Activated naive CD8-positive, alpha-beta T cell treated with anti-CD3 and anti-CD28 coated beads, Interleukin-2, amount 50 U/mL, for 24 hours (primary cell): Measurements from ENCODE around the gene KIF2A.

Source experiments
- ATAC-seq: fragments of 150-1000 bp; cut with Tn5 transposase; one replicate; pipeline ENCODE4 v1.10.0; 2021
- DNase-seq: peaks from one replicate; pipeline ENCODE4 v3.0.0; 2021
- H3K27ac Mint-ChIP-seq: one replicate; pipeline ENCODE4 v1.8.0; 2021; ENCODE audit warnings: mild to moderate bottlenecking, mixed read lengths
- H3K27me3 Mint-ChIP-seq: one replicate; pipeline ENCODE4 v1.8.0; 2021; ENCODE audit warnings: mixed read lengths
- H3K36me3 Mint-ChIP-seq: one replicate; pipeline ENCODE4 v1.8.0; 2021; ENCODE audit warnings: low read depth, mixed read lengths
- H3K4me1 Mint-ChIP-seq: one replicate; pipeline ENCODE4 v1.8.0; 2021; ENCODE audit warnings: mixed read lengths
- H3K4me3 Mint-ChIP-seq: one replicate; pipeline ENCODE4 v1.8.0; 2021; ENCODE audit warnings: mild to moderate bottlenecking, moderate library complexity, mixed read lengths
- H3K9me3 Mint-ChIP-seq: one replicate; pipeline ENCODE4 v1.8.0; 2021; ENCODE audit warnings: mixed read lengths

Gene KIF2A

DNA sequence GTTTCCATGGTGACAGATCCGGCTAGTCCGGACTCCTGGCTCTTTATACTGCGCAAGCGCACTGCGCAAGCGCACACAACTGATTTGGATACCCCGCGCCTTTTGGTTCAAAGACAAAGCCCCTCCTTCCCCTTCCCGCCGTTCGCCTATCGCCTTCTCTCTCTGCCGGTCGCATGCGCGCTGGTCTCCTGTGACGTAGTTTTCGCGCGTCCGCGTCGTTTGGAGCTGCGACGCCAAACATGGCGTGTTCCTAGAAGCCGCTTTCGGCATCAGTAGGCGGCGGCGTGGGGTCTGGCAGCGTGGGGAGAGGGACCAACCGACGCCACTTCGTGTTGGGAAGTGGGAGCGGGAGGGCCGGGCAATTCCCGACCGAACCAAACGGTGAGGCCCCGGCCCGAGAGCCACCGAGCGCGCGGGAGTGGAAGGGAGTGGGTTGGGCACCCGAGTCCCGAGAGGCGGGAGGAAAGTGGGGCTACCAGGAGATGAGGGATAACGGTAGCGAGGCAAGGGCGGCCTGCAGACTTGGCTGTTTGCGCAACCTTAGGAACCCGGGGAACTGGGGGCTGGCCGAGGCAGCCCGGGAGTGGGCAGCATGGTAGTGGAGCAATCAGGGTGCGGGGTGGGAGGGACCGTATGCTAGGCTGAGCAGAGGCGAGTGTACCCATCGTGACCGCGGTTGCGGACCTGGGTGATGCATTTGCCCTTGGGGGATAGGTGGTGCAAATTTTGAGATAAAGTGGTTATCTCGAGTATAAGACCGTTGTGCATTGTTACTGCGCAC is 106.7 kb downstream of the KIF2A start, which contains the start of gene IPO11:
TSS of gene IPO11 (plus strand) at position 215 of the 781 bp plus-strand sequence. CDS start 24,517 bp downstream, outside the sequence.
- ATAC-seq (peak; percentile 96), DNase-seq (peak; percentile 99)
- H3K4me1 Mint-ChIP-seq = peaks cover 30% of the 10 kb centered on the region
- H3K9me3 Mint-ChIP-seq = no peaks in the 10 kb centered on the region
- peak within 1 kb of the TSS; percentile 96 for H3K27ac Mint-ChIP-seq
- peaks cover 11% of the 10 kb centered on the region for H3K36me3 Mint-ChIP-seq
- peak within 1 kb of the TSS; percentile 86 for H3K4me3 Mint-ChIP-seq
- peaks cover 3% of the 10 kb centered on the region for H3K27me3 Mint-ChIP-seq

DNA sequence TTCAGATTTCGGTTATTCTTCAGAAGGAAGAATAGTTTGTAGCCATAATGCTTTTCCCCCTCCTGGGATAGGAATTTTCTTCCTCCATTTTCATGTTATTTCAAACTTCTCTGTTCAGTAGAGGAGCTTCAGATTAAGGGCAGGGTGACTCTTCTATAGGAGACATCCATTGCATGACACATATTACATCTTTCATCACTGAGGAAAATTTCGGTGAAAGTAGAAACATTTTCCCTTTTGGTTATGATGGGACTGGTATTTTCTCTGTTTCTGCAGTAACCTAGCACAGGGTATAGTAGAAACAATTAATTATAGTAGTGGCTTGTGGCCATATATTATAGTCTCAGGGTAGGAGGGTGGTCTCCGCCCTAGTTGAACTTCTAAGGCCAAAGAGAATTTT is 107.7 kb downstream of the KIF2A start:
- Mint-ChIP-seq H3K27me3 (peaks cover 3% of the 10 kb centered on the region), H3K4me1 (peaks cover 30% of the 10 kb centered on the region), H3K27ac (peak overlapping the region; percentile 96), H3K36me3 (peaks cover 15% of the 10 kb centered on the region), H3K9me3 (no peaks in the 10 kb centered on the region), H3K4me3 (peak overlapping the region; percentile 86)
- DNase-seq = no peak
- ATAC-seq = no peak

DNA sequence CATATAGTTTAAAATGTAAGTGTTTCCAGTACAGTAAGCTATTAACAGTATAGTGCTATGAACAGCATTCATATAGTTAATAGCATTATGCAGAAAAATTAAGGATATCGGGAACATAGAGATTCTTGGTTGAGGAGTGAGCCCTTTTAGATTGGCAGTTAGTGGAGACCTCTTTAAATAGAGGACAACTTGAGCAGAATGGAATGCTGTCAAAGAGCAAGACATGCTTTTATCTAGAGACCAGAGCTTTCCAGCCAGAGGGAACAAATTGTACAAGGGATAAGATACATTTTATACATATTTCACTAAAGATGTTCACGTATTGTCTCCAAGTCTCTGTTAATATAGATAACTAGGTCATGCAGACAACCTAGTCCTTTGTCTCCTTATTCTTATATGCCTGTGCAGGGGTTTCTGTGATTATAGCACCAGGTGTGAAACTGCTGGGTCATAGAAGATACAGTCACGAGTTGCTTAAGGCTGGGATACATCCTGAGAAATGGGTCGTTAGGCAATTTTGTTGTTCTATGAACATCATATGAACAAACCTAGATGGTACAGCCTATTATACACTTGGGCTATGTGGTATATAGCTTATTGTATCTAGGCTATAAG is 112.6 kb downstream of the KIF2A start:
- no peak for ATAC-seq

DNA sequence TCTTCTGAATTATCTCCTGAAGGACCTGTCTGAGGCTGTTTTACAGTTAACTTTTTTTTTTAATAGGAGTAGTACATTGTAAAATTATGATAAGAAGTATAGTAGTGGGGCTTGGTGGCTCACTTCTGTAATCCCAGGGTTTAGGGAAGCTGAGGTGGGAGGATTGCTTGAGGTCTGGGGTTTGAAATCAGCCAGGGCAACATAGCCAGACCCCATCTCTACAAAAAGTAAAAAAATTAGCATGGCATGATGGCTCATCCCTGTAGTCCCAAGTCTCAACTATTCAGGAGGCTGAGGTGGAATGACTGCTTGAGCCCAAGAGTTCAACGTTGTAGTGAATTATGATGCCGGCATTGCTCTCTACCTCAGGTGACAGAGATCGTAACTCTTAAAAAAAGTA is 113.6 kb downstream of the KIF2A start:
- H3K4me1 Mint-ChIP-seq = peaks cover 9% of the 10 kb centered on the region
- H3K36me3 Mint-ChIP-seq = peaks cover 12% of the 10 kb centered on the region
- no peak overlapping the region for H3K27ac Mint-ChIP-seq
- no peaks in the 10 kb centered on the region for H3K27me3 Mint-ChIP-seq
- no peak overlapping the region for H3K4me3 Mint-ChIP-seq
- no peak for DNase-seq
- ATAC-seq = no peak
- no peaks in the 10 kb centered on the region for H3K9me3 Mint-ChIP-seq

More for the DNA sequence above, 112.6 kb downstream of the KIF2A start:
- DNase-seq = no peak
- Mint-ChIP-seq H3K27me3 (no peaks in the 10 kb centered on the region), H3K27ac (no peak overlapping the region), H3K4me1 (peaks cover 19% of the 10 kb centered on the region), H3K4me3 (no peak overlapping the region), H3K36me3 (peaks cover 11% of the 10 kb centered on the region), H3K9me3 (no peaks in the 10 kb centered on the region)

DNA sequence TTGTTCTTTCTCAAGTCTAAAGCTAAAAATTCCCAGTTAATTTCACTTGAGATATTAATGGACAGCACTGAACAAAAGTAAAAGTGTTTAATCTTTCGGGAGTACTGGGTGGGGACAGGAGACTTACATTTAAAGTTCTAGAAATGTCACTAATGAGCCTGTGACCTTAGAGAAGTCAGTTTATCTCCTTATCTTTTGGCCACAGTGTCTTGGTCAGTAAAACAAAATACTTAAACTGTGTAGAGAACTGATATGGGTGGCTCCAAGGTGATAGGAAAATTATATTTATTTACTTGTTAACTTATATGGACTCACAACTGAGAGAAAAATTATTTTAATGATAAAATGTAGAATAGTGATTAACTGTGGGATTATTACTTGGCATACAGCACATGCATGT is 115.4 kb downstream of the KIF2A start:
- Mint-ChIP-seq H3K36me3 (peaks cover 17% of the 10 kb centered on the region), H3K4me1 (peaks cover 4% of the 10 kb centered on the region), H3K27ac (no peak overlapping the region), H3K9me3 (no peaks in the 10 kb centered on the region), H3K27me3 (no peaks in the 10 kb centered on the region), H3K4me3 (no peak overlapping the region)
- ATAC-seq (no peak), DNase-seq (no peak)

DNA sequence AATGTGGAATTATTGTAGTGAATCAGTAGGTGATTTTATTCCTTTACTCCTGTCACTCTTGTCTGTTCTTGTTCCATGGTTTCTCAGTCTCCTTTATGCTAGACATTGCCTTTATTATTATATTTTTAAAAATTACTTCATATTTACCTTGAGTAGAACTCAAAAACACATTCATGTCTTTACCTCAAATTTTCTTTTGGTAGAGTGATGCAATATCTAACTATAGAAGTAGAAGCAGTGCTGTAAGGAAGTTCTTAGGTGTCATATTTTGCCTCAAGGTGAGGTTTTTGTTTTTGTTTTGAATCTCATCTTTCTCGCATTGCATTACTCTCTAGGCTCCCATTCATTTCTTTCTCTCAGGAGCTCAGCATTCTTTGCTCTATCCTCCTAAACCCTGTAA is 118.8 kb downstream of the KIF2A start:
- Mint-ChIP-seq H3K4me1 (peaks cover 3% of the 10 kb centered on the region), H3K9me3 (no peaks in the 10 kb centered on the region), H3K27ac (no peak overlapping the region), H3K36me3 (peaks cover 7% of the 10 kb centered on the region), H3K4me3 (no peak overlapping the region), H3K27me3 (no peaks in the 10 kb centered on the region)
- no peak for DNase-seq
- no peak for ATAC-seq

DNA sequence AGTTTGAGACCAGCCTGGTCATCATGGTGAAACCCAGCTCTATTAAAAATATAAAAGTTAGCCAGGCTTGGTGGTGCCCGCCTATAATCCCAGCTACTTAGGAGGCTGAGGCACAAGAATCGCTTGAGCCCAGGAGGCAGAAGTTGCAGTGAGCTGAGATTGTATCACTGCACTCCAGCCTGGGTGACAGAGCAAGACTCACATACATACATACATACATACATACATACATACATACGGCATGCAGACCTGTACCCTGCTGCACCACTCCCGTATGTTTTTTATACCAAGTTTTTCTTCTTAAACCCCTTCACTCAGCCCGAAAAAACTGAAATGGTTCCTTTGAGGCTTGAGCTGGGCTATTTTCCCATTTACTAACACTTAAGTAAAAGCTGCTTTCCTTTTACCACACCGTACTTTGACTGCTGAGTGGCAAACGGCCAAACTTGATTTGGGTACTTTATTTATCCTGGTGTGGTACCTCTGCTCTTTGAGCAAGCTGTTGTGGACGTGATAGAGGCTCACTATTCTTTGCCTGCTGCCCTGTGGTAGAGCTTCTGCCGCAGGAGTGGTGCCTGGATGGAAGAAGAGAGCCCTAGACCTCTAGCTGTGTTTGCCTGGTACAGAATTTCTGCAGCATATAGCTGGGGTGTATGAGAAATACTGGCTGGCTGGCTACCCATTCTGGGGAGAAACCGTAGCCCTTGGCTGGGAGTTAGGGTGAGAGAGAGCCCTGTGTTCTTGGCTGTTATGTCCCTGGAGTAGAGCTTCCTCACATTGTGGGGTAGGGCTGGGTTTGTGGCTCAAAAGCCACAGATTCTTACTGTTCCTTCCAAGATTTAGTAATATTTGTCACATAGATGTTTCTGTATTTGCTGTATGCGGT is 126.0 kb downstream of the KIF2A start:
- Mint-ChIP-seq H3K9me3 (no peaks in the 10 kb centered on the region), H3K4me3 (no peak overlapping the region), H3K36me3 (peaks cover 4% of the 10 kb centered on the region), H3K27me3 (no peaks in the 10 kb centered on the region), H3K4me1 (peaks cover 10% of the 10 kb centered on the region), H3K27ac (no peak overlapping the region)
- DNase-seq (no peak), ATAC-seq (no peak)

DNA sequence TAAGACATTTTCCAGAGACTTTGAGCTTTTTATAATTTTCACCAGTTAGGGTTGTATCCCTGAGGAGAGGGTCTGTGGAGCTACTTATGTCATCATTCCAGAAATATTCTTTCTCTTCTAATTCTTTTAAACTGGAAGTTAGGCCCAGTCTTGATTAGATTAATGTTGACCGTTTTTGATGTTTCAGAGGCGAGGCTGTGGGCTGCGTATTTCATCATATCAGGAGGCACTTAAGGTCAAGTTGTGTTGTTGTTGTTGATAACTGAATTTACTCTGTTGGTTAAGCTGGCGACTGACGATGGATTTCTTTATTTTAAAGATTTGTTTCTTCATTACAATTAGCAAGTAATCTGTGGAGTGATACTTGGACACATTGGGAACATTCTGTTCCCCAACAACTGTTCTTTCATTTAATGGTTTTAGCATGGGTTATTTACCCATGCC is 126.6 kb downstream of the KIF2A start:
- no peaks in the 10 kb centered on the region for H3K27me3 Mint-ChIP-seq
- H3K4me1 Mint-ChIP-seq = peaks cover 10% of the 10 kb centered on the region
- peaks cover 4% of the 10 kb centered on the region for H3K36me3 Mint-ChIP-seq
- H3K9me3 Mint-ChIP-seq = no peaks in the 10 kb centered on the region
- ATAC-seq (no peak), DNase-seq (no peak)
- no peak overlapping the region for H3K27ac Mint-ChIP-seq
- no peak overlapping the region for H3K4me3 Mint-ChIP-seq
